ENCODE measurements around the gene SAMD1.

Gene SAMD1

GRCh38 chr19:14112809-14113385 lies 22.3 kb upstream of the SAMD1 start:
- no peak for DNase-seq (ENCODE audit: low read depth)
- H3K36me3 ChIP-seq (ENCODE audit: control insufficient read depth, insufficient read depth, low read length, severe bottlenecking): peaks cover 3% of the 10 kb centered on the region
- no peaks in the 10 kb centered on the region for H3K9me3 ChIP-seq (ENCODE audit: control insufficient read depth, low read length)
- peaks cover 65% of the 10 kb centered on the region for H3K4me1 ChIP-seq (ENCODE audit: control insufficient read depth, insufficient read depth, low read length)
- H3K4me3 ChIP-seq (ENCODE audit: low read length): peak overlapping the region; percentile 70
- H3K27me3 ChIP-seq (replicated peaks; ENCODE audit: control insufficient read depth, insufficient read depth, low read length): no peaks in the 10 kb centered on the region
- peak overlapping the region; percentile 69 for H3K9ac ChIP-seq (ENCODE audit: low read length)

GRCh38 chr19:14112051-14112808 lies 21.7 kb upstream of the SAMD1 start:
- DNase-seq (ENCODE audit: low read depth): no peak
- peaks cover 3% of the 10 kb centered on the region for H3K36me3 ChIP-seq (ENCODE audit: control insufficient read depth, insufficient read depth, low read length, severe bottlenecking)
- H3K9me3 ChIP-seq (ENCODE audit: control insufficient read depth, low read length): no peaks in the 10 kb centered on the region
- peak overlapping the region; percentile 70 for H3K4me3 ChIP-seq (ENCODE audit: low read length)
- H3K27me3 ChIP-seq (replicated peaks; ENCODE audit: control insufficient read depth, insufficient read depth, low read length): no peaks in the 10 kb centered on the region
- H3K4me1 ChIP-seq (ENCODE audit: control insufficient read depth, insufficient read depth, low read length): peaks cover 68% of the 10 kb centered on the region
- peak overlapping the region; percentile 69 for H3K9ac ChIP-seq (ENCODE audit: low read length)

- H3K4me1 ChIP-seq (ENCODE audit: control insufficient read depth, insufficient read depth, low read length): peaks cover 65% of the 10 kb centered on the region
- no peak for DNase-seq (ENCODE audit: low read depth)
- H3K27me3 ChIP-seq (replicated peaks; ENCODE audit: control insufficient read depth, insufficient read depth, low read length): no peaks in the 10 kb centered on the region
- no peak overlapping the region for H3K4me3 ChIP-seq (ENCODE audit: low read length)
- no peak overlapping the region for H3K9ac ChIP-seq (ENCODE audit: low read length)
- no peaks in the 10 kb centered on the region for H3K9me3 ChIP-seq (ENCODE audit: control insufficient read depth, low read length)
- H3K36me3 ChIP-seq (ENCODE audit: control insufficient read depth, insufficient read depth, low read length, severe bottlenecking): peaks cover 6% of the 10 kb centered on the region
These were observed 20.9 kb upstream of the SAMD1 start for GRCh38 chr19:14111486-14111885.

GRCh38 chr19:14110650-14111049 lies 20.1 kb upstream of the SAMD1 start:
- Histone ChIP-seq H3K36me3 (ENCODE audit: control insufficient read depth, insufficient read depth, low read length, severe bottlenecking) (peaks cover 15% of the 10 kb centered on the region), H3K4me3 (ENCODE audit: low read length) (no peak overlapping the region), H3K27me3 (replicated peaks; ENCODE audit: control insufficient read depth, insufficient read depth, low read length) (no peaks in the 10 kb centered on the region), H3K4me1 (ENCODE audit: control insufficient read depth, insufficient read depth, low read length) (peaks cover 57% of the 10 kb centered on the region), H3K9ac (ENCODE audit: low read length) (peak overlapping the region; percentile 34), H3K9me3 (ENCODE audit: control insufficient read depth, low read length) (no peaks in the 10 kb centered on the region)
- DNase-seq (ENCODE audit: low read depth): no peak

GRCh38 chr19:14107581-14108461 lies 17.3 kb upstream of the SAMD1 start:
- no peak for DNase-seq (ENCODE audit: low read depth)
- no peak overlapping the region for H3K9ac ChIP-seq (ENCODE audit: low read length)
- H3K4me1 ChIP-seq (ENCODE audit: control insufficient read depth, insufficient read depth, low read length): peaks cover 32% of the 10 kb centered on the region
- H3K4me3 ChIP-seq (ENCODE audit: low read length): no peak overlapping the region
- H3K27me3 ChIP-seq (replicated peaks; ENCODE audit: control insufficient read depth, insufficient read depth, low read length): no peaks in the 10 kb centered on the region
- H3K9me3 ChIP-seq (ENCODE audit: control insufficient read depth, low read length): no peaks in the 10 kb centered on the region
- H3K36me3 ChIP-seq (ENCODE audit: control insufficient read depth, insufficient read depth, low read length, severe bottlenecking): peaks cover 30% of the 10 kb centered on the region

GRCh38 chr19:14106840-14107239 lies 16.3 kb upstream of the SAMD1 start:
- no peak overlapping the region for H3K4me3 ChIP-seq (ENCODE audit: low read length)
- peaks cover 33% of the 10 kb centered on the region for H3K4me1 ChIP-seq (ENCODE audit: control insufficient read depth, insufficient read depth, low read length)
- H3K36me3 ChIP-seq (ENCODE audit: control insufficient read depth, insufficient read depth, low read length, severe bottlenecking): peaks cover 38% of the 10 kb centered on the region
- no peaks in the 10 kb centered on the region for H3K27me3 ChIP-seq (replicated peaks; ENCODE audit: control insufficient read depth, insufficient read depth, low read length)
- DNase-seq (ENCODE audit: low read depth): no peak
- H3K9ac ChIP-seq (ENCODE audit: low read length): no peak overlapping the region
- H3K9me3 ChIP-seq (ENCODE audit: control insufficient read depth, low read length): no peaks in the 10 kb centered on the region

GRCh38 chr19:14105680-14106079 lies 15.1 kb upstream of the SAMD1 start:
- Histone ChIP-seq H3K27me3 (replicated peaks; ENCODE audit: control insufficient read depth, insufficient read depth, low read length) (no peaks in the 10 kb centered on the region), H3K36me3 (ENCODE audit: control insufficient read depth, insufficient read depth, low read length, severe bottlenecking) (peaks cover 43% of the 10 kb centered on the region), H3K4me3 (ENCODE audit: low read length) (no peak overlapping the region), H3K9me3 (ENCODE audit: control insufficient read depth, low read length) (no peaks in the 10 kb centered on the region), H3K4me1 (ENCODE audit: control insufficient read depth, insufficient read depth, low read length) (peaks cover 27% of the 10 kb centered on the region), H3K9ac (ENCODE audit: low read length) (no peak overlapping the region)
- no peak for DNase-seq (ENCODE audit: low read depth)

GRCh38 chr19:14103310-14103709 lies 12.8 kb upstream of the SAMD1 start:
- Histone ChIP-seq H3K9me3 (ENCODE audit: control insufficient read depth, low read length) (no peaks in the 10 kb centered on the region), H3K9ac (ENCODE audit: low read length) (no peak overlapping the region), H3K4me3 (ENCODE audit: low read length) (no peak overlapping the region), H3K36me3 (ENCODE audit: control insufficient read depth, insufficient read depth, low read length, severe bottlenecking) (peaks cover 58% of the 10 kb centered on the region), H3K4me1 (ENCODE audit: control insufficient read depth, insufficient read depth, low read length) (peaks cover 20% of the 10 kb centered on the region), H3K27me3 (replicated peaks; ENCODE audit: control insufficient read depth, insufficient read depth, low read length) (no peaks in the 10 kb centered on the region)
- no peak for DNase-seq (ENCODE audit: low read depth)

GRCh38 chr19:14102756-14103155 lies 12.2 kb upstream of the SAMD1 start:
- Histone ChIP-seq H3K27me3 (replicated peaks; ENCODE audit: control insufficient read depth, insufficient read depth, low read length) (no peaks in the 10 kb centered on the region), H3K9ac (ENCODE audit: low read length) (peak overlapping the region; percentile 5), H3K4me1 (ENCODE audit: control insufficient read depth, insufficient read depth, low read length) (peaks cover 17% of the 10 kb centered on the region), H3K36me3 (ENCODE audit: control insufficient read depth, insufficient read depth, low read length, severe bottlenecking) (peaks cover 63% of the 10 kb centered on the region), H3K4me3 (ENCODE audit: low read length) (no peak overlapping the region), H3K9me3 (ENCODE audit: control insufficient read depth, low read length) (no peaks in the 10 kb centered on the region)
- DNase-seq (ENCODE audit: low read depth): no peak

GRCh38 chr19:14102102-14102696 lies 11.6 kb upstream of the SAMD1 start:
- peaks cover 15% of the 10 kb centered on the region for H3K4me1 ChIP-seq (ENCODE audit: control insufficient read depth, insufficient read depth, low read length)
- H3K9me3 ChIP-seq (ENCODE audit: control insufficient read depth, low read length): no peaks in the 10 kb centered on the region
- H3K36me3 ChIP-seq (ENCODE audit: control insufficient read depth, insufficient read depth, low read length, severe bottlenecking): peaks cover 69% of the 10 kb centered on the region
- no peak overlapping the region for H3K4me3 ChIP-seq (ENCODE audit: low read length)
- peak overlapping the region; percentile 5 for H3K9ac ChIP-seq (ENCODE audit: low read length)
- H3K27me3 ChIP-seq (replicated peaks; ENCODE audit: control insufficient read depth, insufficient read depth, low read length): no peaks in the 10 kb centered on the region
- no peak for DNase-seq (ENCODE audit: low read depth)
